Neural progenitor cell (in vitro differentiated cells): ENCODE results near the gene AIF1. TPM values are rescaled to one million over a fixed set of nuclear protein-coding genes. Genes with fewer than 3 reads are reported as not detected.
A peak's percentile ranks its signal among the peaks of the same experiment; 100 is the strongest.

Experiments
- DNase-seq: peaks from one replicate; pipeline ENCODE4 v3.0.0-alpha.2; 2016; ENCODE audit warnings: low spot score
- H2AFZ ChIP-seq: fragments of 200-600 bp; sonication (generic); replicated peaks from 2 replicates; pipeline ENCODE4 v1.6.1; 2016; ENCODE audit warnings: antibody characterized with exemption
- H3F3A ChIP-seq: fragments of 200-600 bp; sonication (generic); 2 replicates; pipeline ENCODE4 v1.6.1; 2016; ENCODE audit warnings: antibody characterized with exemption, low read depth
- H3K27ac ChIP-seq: fragments of 200-600 bp; sonication (generic); 2 replicates; pipeline ENCODE4 v1.5.1; 2016; ENCODE audit warnings: mild to moderate bottlenecking
- H3K27me3 ChIP-seq: fragments of 200-600 bp; sonication (generic); 2 replicates; pipeline ENCODE4 v1.6.1; 2016; ENCODE audit warnings: mild to moderate bottlenecking, moderate library complexity
- H3K36me3 ChIP-seq: fragments of 200-600 bp; sonication (generic); 2 replicates; pipeline ENCODE4 v1.5.1; 2016
- H3K4me1 ChIP-seq: fragments of 200-600 bp; sonication (generic); 2 replicates; pipeline ENCODE4 v1.6.1; 2016; ENCODE audit warnings: mixed run types
- H3K4me2 ChIP-seq: fragments of 200-600 bp; sonication (generic); 2 replicates; pipeline ENCODE4 v1.6.1; 2016
- H3K4me3 ChIP-seq: fragments of 200-600 bp; sonication (generic); 2 replicates; pipeline ENCODE4 v1.5.1; 2016
- H3K79me2 ChIP-seq: fragments of 200-600 bp; sonication (generic); 2 replicates; pipeline ENCODE4 v1.6.1; 2016; ENCODE audit warnings: low read depth
- H3K9ac ChIP-seq: fragments of 200-600 bp; sonication (generic); 2 replicates; pipeline ENCODE4 v1.6.1; 2016
- H3K9me3 ChIP-seq: fragments of 200-600 bp; sonication (generic); 2 replicates; pipeline ENCODE4 v1.5.1; 2016; ENCODE audit warnings: low read depth
- H4K20me1 ChIP-seq: fragments of 200-600 bp; sonication (generic); 2 replicates; pipeline ENCODE4 v1.6.1; 2016; ENCODE audit warnings: low read depth
- H3K27ac Mint-ChIP-seq: 3 replicates; pipeline ENCODE4 v1.8.0; 2021; ENCODE audit warnings: mixed read lengths
- H3K27me3 Mint-ChIP-seq: 2 replicates; pipeline ENCODE4 v1.8.0; 2022; ENCODE audit warnings: low read depth, mild to moderate bottlenecking, inconsistent platforms, moderate library complexity, mixed read lengths; ENCODE audit not compliant: insufficient read depth
- H3K36me3 Mint-ChIP-seq: 3 replicates; pipeline ENCODE4 v1.8.0; 2021; ENCODE audit warnings: mixed read lengths
- H3K4me1 Mint-ChIP-seq: 3 replicates; pipeline ENCODE4 v1.8.0; 2021; ENCODE audit warnings: mixed read lengths
- H3K4me3 Mint-ChIP-seq: 3 replicates; pipeline ENCODE4 v1.8.0; 2021; ENCODE audit warnings: mild to moderate bottlenecking, moderate library complexity, mixed read lengths
- H3K9me3 Mint-ChIP-seq: 3 replicates; pipeline ENCODE4 v1.8.0; 2020; ENCODE audit warnings: mixed read lengths
- EZH2 ChIP-seq: fragments of 200-600 bp; sonication (generic); IDR thresholded peaks from 2 replicates; pipeline ENCODE4 v1.6.1; 2017; ENCODE audit warnings: antibody characterized with exemption, mild to moderate bottlenecking, moderate library complexity
- EZH2phosphoT487 ChIP-seq: fragments of 200-600 bp; sonication (generic); IDR thresholded peaks from 2 replicates; pipeline ENCODE4 v1.6.1; 2017; ENCODE audit warnings: antibody characterized with exemption
- total RNA-seq: library from RNA; depleted of rRNA; stranded (reverse); fragments of >200 nt; gene quantifications from 2 replicates; pipeline ENCODE4 v1.2.3, GENCODE V29; 2015; ENCODE audit warnings: low replicate concordance
- TF ChIP-seq, protein P1 (sequence below): fragments of 200-600 bp; sonication (generic); IDR thresholded peaks from 2 replicates; pipeline ENCODE4 v1.5.1; 2017; ENCODE audit warnings: antibody characterized with exemption, mild to moderate bottlenecking

The AIF1 gene
- total RNA-seq, 1 donor from 2014 or later, result not detected

DNA sequence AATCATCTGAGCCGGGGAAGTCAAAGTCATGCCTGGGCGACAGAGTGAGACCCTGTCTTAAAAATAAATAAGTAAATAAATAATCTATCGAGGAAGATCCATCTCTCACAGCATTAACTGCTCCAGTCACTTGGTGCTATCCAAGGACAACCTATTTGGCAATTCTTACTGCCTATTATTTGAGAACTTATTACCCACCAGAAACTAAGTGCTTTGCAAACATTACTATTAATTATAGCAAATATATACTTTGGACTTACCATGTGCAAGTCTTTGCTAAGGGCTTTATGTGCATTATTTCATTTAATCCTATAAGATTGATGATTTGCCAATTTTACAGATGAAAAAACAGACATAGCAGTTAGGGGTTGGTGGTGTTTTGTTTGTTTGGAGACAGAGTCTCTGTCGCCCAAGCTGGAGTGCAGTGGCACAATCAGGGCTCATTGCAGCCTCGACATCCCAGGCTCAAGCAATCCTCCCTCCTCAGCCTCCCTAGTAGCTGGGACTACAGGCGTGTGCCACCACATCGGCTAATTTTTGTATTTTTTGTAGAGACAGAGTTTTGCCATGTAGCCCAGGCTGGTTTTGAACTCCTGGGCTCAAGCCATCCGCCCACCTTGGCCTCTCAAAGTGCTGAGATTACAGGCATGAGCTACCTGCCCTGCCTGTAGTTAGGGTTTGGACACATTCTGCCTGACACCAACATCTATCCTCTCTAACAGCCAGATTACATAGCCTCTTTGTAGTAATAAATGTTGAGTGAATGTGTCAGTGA is 39.7 kb downstream of the AIF1 start:
- H3K9me3 Mint-ChIP-seq, result no peaks in the 10 kb centered on the region
- TF ChIP-seq, protein P1, sequence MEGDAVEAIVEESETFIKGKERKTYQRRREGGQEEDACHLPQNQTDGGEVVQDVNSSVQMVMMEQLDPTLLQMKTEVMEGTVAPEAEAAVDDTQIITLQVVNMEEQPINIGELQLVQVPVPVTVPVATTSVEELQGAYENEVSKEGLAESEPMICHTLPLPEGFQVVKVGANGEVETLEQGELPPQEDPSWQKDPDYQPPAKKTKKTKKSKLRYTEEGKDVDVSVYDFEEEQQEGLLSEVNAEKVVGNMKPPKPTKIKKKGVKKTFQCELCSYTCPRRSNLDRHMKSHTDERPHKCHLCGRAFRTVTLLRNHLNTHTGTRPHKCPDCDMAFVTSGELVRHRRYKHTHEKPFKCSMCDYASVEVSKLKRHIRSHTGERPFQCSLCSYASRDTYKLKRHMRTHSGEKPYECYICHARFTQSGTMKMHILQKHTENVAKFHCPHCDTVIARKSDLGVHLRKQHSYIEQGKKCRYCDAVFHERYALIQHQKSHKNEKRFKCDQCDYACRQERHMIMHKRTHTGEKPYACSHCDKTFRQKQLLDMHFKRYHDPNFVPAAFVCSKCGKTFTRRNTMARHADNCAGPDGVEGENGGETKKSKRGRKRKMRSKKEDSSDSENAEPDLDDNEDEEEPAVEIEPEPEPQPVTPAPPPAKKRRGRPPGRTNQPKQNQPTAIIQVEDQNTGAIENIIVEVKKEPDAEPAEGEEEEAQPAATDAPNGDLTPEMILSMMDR, result no peak
- TF ChIP-seq EZH2 (no peak), EZH2phosphoT487 (no peak)
- no peak overlapping the region for H3K4me3 Mint-ChIP-seq

DNA sequence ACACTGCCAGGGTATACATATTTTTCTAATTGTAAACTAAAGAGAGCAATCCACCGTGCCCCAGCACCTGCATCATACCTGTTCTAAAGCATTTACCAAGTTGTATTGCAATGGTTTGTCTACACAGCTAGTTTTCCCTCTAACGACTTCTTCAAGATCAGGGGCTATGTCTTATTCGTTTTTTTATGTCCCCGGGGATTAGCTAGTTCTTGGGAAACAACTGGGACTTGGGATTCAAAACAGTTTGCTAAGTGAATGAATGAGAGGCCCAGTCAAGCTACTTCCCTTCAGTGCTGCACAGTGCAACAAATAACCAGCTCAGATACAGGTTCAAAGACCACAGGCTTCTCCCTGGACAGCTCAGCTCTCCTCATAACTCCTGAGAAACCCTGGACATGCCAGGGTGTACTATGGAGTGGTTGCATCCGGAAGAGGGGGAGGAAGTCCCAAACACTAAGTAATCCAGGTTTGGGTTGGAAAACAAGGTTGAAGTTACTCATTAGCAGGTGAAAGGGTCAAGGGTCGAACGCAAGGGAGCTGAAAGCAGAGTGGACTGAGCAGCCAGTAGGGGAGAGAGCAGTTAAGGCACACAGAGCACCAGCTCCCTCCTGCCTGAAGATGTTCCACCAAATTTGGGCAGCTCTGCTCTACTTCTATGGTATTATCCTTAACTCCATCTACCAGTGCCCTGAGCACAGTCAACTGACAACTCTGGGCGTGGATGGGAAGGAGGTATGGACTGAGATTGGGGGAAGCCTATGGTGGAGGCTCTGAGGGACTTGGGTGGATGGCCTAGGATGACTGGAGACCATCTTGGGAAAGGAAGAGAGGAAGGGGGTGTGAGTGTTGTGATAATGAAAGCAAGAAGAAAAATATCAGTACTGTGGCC is 40.6 kb downstream of the AIF1 start, which contains the start of gene APOM:
Gene APOM, plus strand, starts transcription at position 546 of the 889 bp plus-strand sequence. Its CDS starts 73 bp downstream, at position 619.
- H3K4me2 ChIP-seq, result no peak within 1 kb of the TSS
- H3K4me1 ChIP-seq, result peaks cover 25% of the 10 kb centered on the region
- peaks cover 5% of the 10 kb centered on the region for H3K36me3 ChIP-seq
- H3K27ac Mint-ChIP-seq, result no peak within 1 kb of the TSS
- no peak within 1 kb of the TSS for H3K27ac ChIP-seq
- no peak within 1 kb of the TSS for H3K9ac ChIP-seq
- H3K9me3 ChIP-seq, result no peaks in the 10 kb centered on the region
- DNase-seq, result no peak
- TF ChIP-seq EZH2 (no peak), EZH2phosphoT487 (no peak)
- TF ChIP-seq, protein P1, result no peak
- no peaks in the 10 kb centered on the region for H3K9me3 Mint-ChIP-seq
- H2AFZ ChIP-seq, result no peak within 1 kb of the TSS
- H3K79me2 ChIP-seq, result peaks cover 59% of the 10 kb centered on the region
- peaks cover 26% of the 10 kb centered on the region for H3K36me3 Mint-ChIP-seq
- H3K4me3 ChIP-seq, result no peak within 1 kb of the TSS
- H3K4me3 Mint-ChIP-seq, result peak within 1 kb of the TSS; percentile 48
- H3K4me1 Mint-ChIP-seq, result peaks cover 50% of the 10 kb centered on the region
- peaks cover 43% of the 10 kb centered on the region for H3F3A ChIP-seq
- H4K20me1 ChIP-seq, result peaks cover 16% of the 10 kb centered on the region
- H3K27me3 ChIP-seq, result no peaks in the 10 kb centered on the region
- H3K27me3 Mint-ChIP-seq, result peaks cover 12% of the 10 kb centered on the region

More for the DNA sequence above, 39.7 kb downstream of the AIF1 start:
- no peaks in the 10 kb centered on the region for H3K9me3 ChIP-seq
- Mint-ChIP-seq H3K27ac (no peak overlapping the region), H3K36me3 (peaks cover 29% of the 10 kb centered on the region), H3K27me3 (peaks cover 12% of the 10 kb centered on the region), H3K4me1 (peaks cover 50% of the 10 kb centered on the region)
- no peak overlapping the region for H2AFZ ChIP-seq
- peaks cover 39% of the 10 kb centered on the region for H3F3A ChIP-seq
- no peak overlapping the region for H3K4me3 ChIP-seq
- no peak for DNase-seq
- H3K9ac ChIP-seq, result no peak overlapping the region
- H3K27ac ChIP-seq, result no peak overlapping the region
- no peak overlapping the region for H3K4me2 ChIP-seq
- H3K27me3 ChIP-seq, result no peaks in the 10 kb centered on the region
- peaks cover 15% of the 10 kb centered on the region for H4K20me1 ChIP-seq
- H3K79me2 ChIP-seq, result peaks cover 60% of the 10 kb centered on the region
- peaks cover 20% of the 10 kb centered on the region for H3K4me1 ChIP-seq
- H3K36me3 ChIP-seq, result peaks cover 5% of the 10 kb centered on the region

DNA sequence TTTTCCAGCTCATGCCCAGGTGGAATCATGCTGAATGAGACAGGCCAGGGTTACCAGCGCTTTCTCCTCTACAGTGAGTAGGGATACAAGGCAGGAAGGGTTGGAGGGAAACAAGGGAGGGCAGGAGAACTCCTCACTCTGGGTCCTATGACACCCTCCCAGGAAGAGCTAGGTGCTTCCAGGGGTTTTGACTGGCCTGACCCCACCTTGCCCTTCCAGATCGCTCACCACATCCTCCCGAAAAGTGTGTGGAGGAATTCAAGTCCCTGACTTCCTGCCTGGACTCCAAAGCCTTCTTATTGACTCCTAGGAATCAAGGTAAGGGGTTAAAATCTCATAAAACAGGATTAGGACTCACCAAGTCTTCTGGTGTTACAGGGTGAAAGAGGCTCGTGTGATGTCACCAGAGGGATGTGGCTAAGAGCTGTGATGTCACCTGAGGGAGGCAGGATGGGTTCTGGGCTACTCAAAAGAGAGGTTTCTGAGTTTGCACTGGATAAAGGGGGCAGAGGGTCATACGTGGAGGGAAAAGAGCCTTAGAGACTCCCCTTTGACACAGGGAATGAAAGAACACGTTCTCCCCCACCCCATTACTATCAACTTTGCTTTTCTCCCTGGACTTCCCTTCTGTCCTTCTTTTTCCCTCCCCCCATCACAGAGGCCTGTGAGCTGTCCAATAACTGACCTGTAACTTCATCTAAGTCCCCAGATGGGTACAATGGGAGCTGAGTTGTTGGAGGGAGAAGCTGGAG is 42.5 kb downstream of the AIF1 start:
- Mint-ChIP-seq H3K36me3 (peaks cover 21% of the 10 kb centered on the region), H3K4me3 (peak overlapping the region; percentile 92), H3K4me1 (peaks cover 50% of the 10 kb centered on the region), H3K9me3 (no peaks in the 10 kb centered on the region), H3K27ac (no peak overlapping the region), H3K27me3 (peaks cover 6% of the 10 kb centered on the region)
- Histone ChIP-seq H2AFZ (no peak overlapping the region), H3F3A (peaks cover 39% of the 10 kb centered on the region), H3K79me2 (peaks cover 50% of the 10 kb centered on the region), H3K4me3 (no peak overlapping the region), H3K4me1 (peaks cover 19% of the 10 kb centered on the region), H3K27ac (no peak overlapping the region), H3K9me3 (no peaks in the 10 kb centered on the region), H3K9ac (no peak overlapping the region), H4K20me1 (peaks cover 10% of the 10 kb centered on the region), H3K36me3 (no peaks in the 10 kb centered on the region), H3K4me2 (no peak overlapping the region), H3K27me3 (no peaks in the 10 kb centered on the region)
- DNase-seq, result no peak
- TF ChIP-seq EZH2phosphoT487 (no peak), EZH2 (no peak)
- TF ChIP-seq, protein P1, result no peak
